Tibial nerve (tissue), 4 donors: Measurements from ENCODE around the gene C1QA. TPM values are rescaled to one million over a fixed set of nuclear protein-coding genes. Genes with fewer than 3 reads are reported as not detected.

Experiments used
- DNase-seq, 2 donors: peaks; one replicate each; pipeline ENCODE4 v3.0.0-alpha.2; 2019; ENCODE audit warnings: low spot score in 2 of 2
- H3K27ac ChIP-seq, 4 donors: fragments of 200-600 bp; sonication (generic) in 3 of 4; one replicate each; pipeline ENCODE4 v1.5.1; 2017 to 2019; ENCODE audit warnings: mild to moderate bottlenecking in 1 of 4
- H3K27me3 ChIP-seq, 2 donors: fragments of 200-600 bp; sonication (generic) in 1 of 2; one replicate each; pipeline versions ENCODE4 v1.5.1 to v1.6.0; 2017 to 2019
- H3K36me3 ChIP-seq, 3 donors: fragments of 200-600 bp; sonication (generic); one replicate each; pipeline ENCODE4 v1.5.1; 2018 to 2019
- H3K4me1 ChIP-seq, 4 donors: fragments of 200-600 bp; sonication (generic) in 3 of 4; one replicate each; pipeline ENCODE4 v1.5.1; 2017 to 2019
- H3K4me3 ChIP-seq, 4 donors: fragments of 200-600 bp; sonication (generic) in 3 of 4; one replicate each; pipeline ENCODE4 v1.5.1; 2017 to 2019; ENCODE audit warnings: mild to moderate bottlenecking in 1 of 4, moderate library complexity in 1 of 4
- H3K9me3 ChIP-seq, 4 donors: fragments of 200-600 bp; sonication (generic) in 3 of 4; one replicate each; pipeline ENCODE4 v1.5.1; 2017 to 2019
- CTCF ChIP-seq, 5 experiments: fragments of 200-600 bp in 3 of 5; fragments of 450-650 bp in 2 of 5; sonication (generic) in 3 of 5; IDR thresholded peaks; one replicate each; pipeline ENCODE4 v1.5.1; 2016 to 2019; ENCODE audit warnings: antibody characterized with exemption in 5 of 5, mild to moderate bottlenecking in 3 of 5, moderate library complexity in 2 of 5
- EP300 ChIP-seq, 2 donors: sonication (generic); formaldehyde crosslinking; IDR thresholded peaks; one replicate each; pipeline ENCODE4 v1.6.1; 2017; ENCODE audit warnings: antibody characterized with exemption in 2 of 2, mild to moderate bottlenecking in 1 of 2
- POLR2A ChIP-seq, 2 donors: fragments of 450-650 bp; IDR thresholded peaks; one replicate each; pipeline ENCODE4 v1.6.1; 2017; ENCODE audit warnings: antibody characterized with exemption in 2 of 2, mild to moderate bottlenecking in 2 of 2, moderate library complexity in 2 of 2
- WGBS, 2 donors: methylation state at CpG; one replicate each; pipeline ENCODE4 v1.1.5; 2018; 5-methylcytosine and 5-hydroxymethylcytosine counted together
- total RNA-seq, 4 donors: library from RNA; depleted of rRNA; stranded (reverse); fragments of >200 nt; gene quantifications; one replicate each; pipeline ENCODE4 v1.1.0, GENCODE V29; 2016

The C1QA gene
- total RNA-seq, 4 donors from 2014 or later = 139 to 231 (median 182) TPM

DNA sequence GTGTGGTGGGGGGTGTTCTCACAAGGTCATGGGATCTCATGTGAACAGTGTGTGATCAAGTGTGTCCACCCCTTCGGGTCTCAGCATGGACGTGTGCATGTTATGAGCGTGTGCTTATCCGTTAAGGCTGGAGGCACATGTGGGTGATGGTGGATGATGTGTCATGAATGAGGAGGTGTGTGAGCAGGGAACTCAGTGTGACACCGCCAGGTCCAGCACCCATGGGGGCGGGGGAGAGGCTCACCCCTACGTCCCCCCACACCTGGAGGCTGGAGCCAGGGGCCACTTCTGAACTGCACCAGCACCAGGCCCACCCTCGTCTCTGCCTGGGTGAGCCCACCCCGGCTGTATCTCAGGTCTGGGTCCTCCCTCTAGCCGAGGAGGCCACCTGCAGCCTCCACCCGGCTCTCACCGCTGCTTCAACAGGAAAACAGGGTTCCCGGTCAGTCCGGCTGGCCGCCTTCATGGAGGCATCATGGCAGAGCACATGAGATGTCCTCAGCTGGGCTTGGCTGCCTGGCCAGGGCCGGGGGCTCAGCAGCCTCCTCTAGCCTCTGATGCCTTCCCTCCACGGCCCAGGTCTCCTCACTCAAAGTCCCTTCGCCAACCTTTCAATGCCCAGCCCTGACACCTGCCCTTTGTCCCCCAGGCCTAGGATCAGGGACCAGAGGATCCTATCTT is 34.2 kb upstream of the C1QA start:
- WGBS, 2 donors = 81 to 82% methylated on average over 16 to 18 of the region's 18 CpGs
- no peaks in the 10 kb centered on the region for H3K4me1 ChIP-seq

DNA sequence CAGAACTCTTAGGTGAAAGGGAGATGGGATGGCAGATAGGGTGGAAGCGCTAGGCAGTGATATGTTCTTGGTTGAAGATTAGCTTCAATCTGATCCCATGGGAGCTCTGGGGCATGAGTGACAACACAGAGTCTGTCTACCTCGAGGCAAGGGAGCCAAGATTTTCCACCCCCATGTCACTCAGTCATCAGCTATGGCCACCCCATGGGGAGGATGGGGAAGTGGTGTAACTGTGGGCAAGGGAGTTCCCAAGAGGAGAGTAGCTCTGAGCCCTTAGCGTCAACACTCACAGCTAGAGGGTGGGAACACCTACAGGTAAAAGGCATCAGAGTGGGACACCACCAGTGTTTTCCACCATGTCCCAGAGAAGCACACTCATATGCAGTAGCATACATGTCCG is 30.3 kb upstream of the C1QA start:
- Histone ChIP-seq H3K4me1 (no peaks in the 10 kb centered on the region), H3K27ac (no peak overlapping the region), H3K9me3 (no peaks in the 10 kb centered on the region), H3K36me3 (no peaks in the 10 kb centered on the region), H3K27me3 (peaks cover 0 to 80% of the 10 kb centered on the region in 2 donors), H3K4me3 (no peak overlapping the region)
- no peak for DNase-seq
- TF ChIP-seq CTCF (IDR thresholded peaks at IDR 0.05) (no peak), POLR2A (IDR thresholded peaks at IDR 0.05) (no peak), EP300 (IDR thresholded peaks at IDR 0.05) (no peak)
- 44 to 47% methylated on average over 4 of the region's 4 CpGs for WGBS, 2 donors

More for the DNA sequence above, 34.2 kb upstream of the C1QA start:
- Histone ChIP-seq H3K36me3 (no peaks in the 10 kb centered on the region), H3K27me3 (peaks cover 0 to 65% of the 10 kb centered on the region in 2 donors), H3K27ac (no peak overlapping the region), H3K9me3 (no peaks in the 10 kb centered on the region), H3K4me3 (no peak overlapping the region)
- no peak for TF ChIP-seq CTCF (IDR thresholded peaks at IDR 0.05)
- TF ChIP-seq POLR2A (IDR thresholded peaks at IDR 0.05) = no peak
- TF ChIP-seq EP300 (IDR thresholded peaks at IDR 0.05) = no peak
- DNase-seq = no peak

DNA sequence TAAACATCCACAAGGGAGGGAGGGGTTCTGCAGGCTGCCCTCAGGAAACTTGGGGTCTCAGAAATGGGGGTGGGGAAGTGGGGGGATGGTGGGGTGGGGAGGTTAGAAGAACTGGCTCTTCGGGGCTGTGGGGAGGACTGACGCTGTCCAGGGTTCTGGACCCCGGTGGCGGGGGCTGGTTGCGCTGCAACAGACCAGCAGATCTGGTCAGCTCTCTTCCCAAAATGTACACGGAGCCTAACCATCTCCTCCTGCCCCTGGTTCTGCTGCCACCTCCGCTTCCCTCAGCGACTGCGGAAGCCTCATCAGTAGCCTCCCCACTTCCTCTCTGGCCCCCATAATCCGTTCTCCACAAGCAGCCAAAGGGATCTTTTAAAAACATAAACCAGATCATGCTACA is 29.3 kb upstream of the C1QA start:
- WGBS, 2 donors = 4 to 8% methylated on average over 10 of the region's 10 CpGs
- TF ChIP-seq EP300 (IDR thresholded peaks at IDR 0.05) (no peak), CTCF (IDR thresholded peaks at IDR 0.05) (no peak), POLR2A (IDR thresholded peaks at IDR 0.05) (no peak)
- H3K36me3 ChIP-seq = no peaks in the 10 kb centered on the region

DNA sequence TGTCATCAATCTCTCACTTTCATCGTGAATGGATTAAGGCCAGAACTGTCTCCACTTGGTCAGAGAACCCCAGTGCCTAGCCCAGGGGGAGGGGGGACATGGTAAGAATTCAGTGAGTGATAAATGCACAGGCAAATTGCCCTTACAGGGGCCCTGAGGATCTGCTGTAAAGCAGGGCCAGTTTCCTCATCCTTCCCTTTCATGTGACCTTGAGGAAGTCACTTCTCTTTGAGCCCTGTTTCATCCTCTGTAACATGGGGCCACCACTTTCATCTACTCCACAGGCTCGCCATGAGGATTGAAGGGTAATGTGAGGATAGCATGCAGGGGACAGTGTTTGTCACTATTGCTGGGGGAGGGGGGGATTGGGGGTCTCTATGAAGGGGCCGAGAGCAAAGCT is 28.1 kb upstream of the C1QA start:
- no peaks in the 10 kb centered on the region for H3K36me3 ChIP-seq
- H3K27ac ChIP-seq = no peak overlapping the region
- no peak overlapping the region for H3K4me3 ChIP-seq
- DNase-seq = no peak
- no peaks in the 10 kb centered on the region for H3K9me3 ChIP-seq
- WGBS, 2 donors = 49 to 74% methylated on average over 3 of the region's 3 CpGs
- peaks cover 0 to 76% of the 10 kb centered on the region in 2 donors for H3K27me3 ChIP-seq
- H3K4me1 ChIP-seq = no peaks in the 10 kb centered on the region
- TF ChIP-seq POLR2A (IDR thresholded peaks at IDR 0.05) (no peak), EP300 (IDR thresholded peaks at IDR 0.05) (no peak), CTCF (IDR thresholded peaks at IDR 0.05) (no peak)

More for the DNA sequence above, 29.3 kb upstream of the C1QA start:
- no peaks in the 10 kb centered on the region for H3K4me1 ChIP-seq
- no peak for DNase-seq
- H3K27ac ChIP-seq = no peak overlapping the region
- peaks cover 0 to 80% of the 10 kb centered on the region in 2 donors for H3K27me3 ChIP-seq
- no peaks in the 10 kb centered on the region for H3K9me3 ChIP-seq
- H3K4me3 ChIP-seq = no peak overlapping the region

DNA sequence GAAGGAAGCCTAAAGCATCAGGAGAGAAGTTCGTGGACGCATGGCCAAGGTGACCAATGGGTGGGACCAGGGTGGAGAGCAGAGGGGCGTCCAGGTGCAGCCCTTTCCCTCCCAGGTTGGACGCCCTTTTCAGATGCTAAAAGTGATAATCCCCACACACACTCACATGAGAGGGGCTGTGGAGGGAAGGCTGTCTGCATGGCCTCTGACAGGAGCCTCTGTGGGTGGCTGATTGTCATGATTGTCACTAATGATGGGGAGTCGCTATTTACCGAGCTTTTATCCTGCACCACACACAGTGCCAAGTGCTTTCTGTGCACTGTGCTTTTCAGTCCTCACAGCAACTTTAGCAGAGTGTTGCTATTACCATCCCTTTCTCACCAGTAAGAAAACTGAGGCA is 27.1 kb upstream of the C1QA start:
- Histone ChIP-seq H3K36me3 (no peaks in the 10 kb centered on the region), H3K4me1 (no peaks in the 10 kb centered on the region), H3K27me3 (peaks cover 0 to 76% of the 10 kb centered on the region in 2 donors), H3K27ac (no peak overlapping the region), H3K4me3 (no peak overlapping the region), H3K9me3 (no peaks in the 10 kb centered on the region)
- 5 to 9% methylated on average over 5 to 6 of the region's 6 CpGs for WGBS, 2 donors
- TF ChIP-seq EP300 (IDR thresholded peaks at IDR 0.05) = no peak
- no peak for TF ChIP-seq POLR2A (IDR thresholded peaks at IDR 0.05)
- no peak for TF ChIP-seq CTCF (IDR thresholded peaks at IDR 0.05)
- no peak for DNase-seq
